GM12874 (cell line): ENCODE results near the gene RNF212.

Experiments used
- TF ChIP-seq, protein P1 (sequence below): IDR thresholded peaks from 2 replicates; pipeline ENCODE4 v1.5.1; 2011; ENCODE audit warnings: low read depth, mild to moderate bottlenecking, control low read depth, low read length, moderate library complexity; ENCODE audit not compliant: insufficient read depth

Gene RNF212

GRCh38 chr4:1047976-1048772 lies 65.2 kb downstream of the RNF212 start:
- TF ChIP-seq, protein P1, sequence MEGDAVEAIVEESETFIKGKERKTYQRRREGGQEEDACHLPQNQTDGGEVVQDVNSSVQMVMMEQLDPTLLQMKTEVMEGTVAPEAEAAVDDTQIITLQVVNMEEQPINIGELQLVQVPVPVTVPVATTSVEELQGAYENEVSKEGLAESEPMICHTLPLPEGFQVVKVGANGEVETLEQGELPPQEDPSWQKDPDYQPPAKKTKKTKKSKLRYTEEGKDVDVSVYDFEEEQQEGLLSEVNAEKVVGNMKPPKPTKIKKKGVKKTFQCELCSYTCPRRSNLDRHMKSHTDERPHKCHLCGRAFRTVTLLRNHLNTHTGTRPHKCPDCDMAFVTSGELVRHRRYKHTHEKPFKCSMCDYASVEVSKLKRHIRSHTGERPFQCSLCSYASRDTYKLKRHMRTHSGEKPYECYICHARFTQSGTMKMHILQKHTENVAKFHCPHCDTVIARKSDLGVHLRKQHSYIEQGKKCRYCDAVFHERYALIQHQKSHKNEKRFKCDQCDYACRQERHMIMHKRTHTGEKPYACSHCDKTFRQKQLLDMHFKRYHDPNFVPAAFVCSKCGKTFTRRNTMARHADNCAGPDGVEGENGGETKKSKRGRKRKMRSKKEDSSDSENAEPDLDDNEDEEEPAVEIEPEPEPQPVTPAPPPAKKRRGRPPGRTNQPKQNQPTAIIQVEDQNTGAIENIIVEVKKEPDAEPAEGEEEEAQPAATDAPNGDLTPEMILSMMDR: no peak

DNA sequence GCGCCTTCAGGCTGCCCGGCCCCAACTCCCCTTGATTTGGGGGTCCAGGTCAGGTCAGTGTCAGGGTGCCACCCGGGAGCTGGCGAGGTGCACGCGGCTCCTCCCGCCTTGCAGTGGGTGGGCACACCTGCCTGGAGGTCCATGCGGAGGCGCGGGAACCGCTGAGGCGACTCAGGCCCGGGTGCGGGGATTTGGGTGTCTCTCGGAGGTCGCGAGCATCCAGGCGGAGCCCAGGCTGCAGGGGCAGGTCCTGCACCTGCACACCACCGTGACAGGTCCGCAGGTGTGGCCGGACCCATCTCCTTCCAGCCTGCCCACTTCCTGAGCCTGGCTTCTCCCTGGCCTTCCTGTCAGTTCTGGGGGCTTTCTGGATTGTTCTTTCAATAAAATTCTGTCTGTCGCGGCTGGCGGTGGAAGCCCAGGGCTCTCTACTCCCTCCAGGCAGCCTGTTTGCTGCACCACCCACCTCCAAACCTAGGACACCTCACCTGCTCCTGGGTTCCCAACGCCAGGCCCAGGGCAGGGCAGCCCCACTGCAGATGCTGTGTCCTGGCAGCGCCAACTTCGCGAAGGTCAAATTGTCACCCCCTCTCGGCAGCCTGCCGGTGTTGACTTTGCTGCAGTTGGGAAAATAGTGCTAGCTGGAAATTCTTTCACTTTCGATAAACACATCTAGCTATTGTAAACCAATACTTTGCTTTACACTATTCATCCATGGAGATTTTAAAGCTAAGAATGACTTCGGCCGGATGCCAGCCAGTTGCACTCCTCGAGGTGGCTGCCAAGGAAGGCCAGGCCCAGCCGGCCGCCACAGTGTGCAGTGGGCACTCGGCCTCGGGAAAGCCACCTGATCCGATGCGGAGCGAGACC lies 66.0 kb downstream of the RNF212 start:
- TF ChIP-seq, protein P1: no peak

DNA sequence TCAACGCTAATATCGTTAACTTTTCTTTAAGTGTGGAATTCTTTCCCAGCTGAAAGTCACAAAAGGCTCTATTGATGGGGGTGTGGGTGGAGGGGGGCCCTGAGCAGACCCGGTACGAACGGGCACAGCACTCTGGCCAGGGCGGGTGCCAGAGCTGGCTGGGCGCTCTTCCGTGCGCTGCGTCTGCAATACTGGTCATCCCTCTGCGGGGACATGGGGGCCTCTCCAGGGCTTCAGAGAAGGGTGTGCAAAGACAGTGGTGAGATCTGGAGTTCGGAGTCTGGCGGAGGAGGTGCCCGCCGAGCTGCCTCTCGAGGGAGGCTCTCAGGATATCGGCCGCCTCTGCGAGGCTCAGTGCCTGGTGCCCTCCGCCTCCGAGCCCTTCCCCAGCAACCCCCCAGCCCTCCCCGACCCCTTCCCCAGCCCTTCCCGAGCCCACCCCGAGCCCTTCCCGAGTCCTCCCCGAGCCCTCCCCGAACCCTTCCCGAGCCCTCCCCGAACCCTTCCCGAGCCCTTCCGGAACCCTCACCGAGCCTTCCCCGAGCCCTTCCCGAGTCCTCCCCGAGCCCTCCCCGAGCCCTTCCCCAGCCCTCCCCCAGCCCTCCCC lies 67.7 kb downstream of the RNF212 start:
- TF ChIP-seq, protein P1: no peak

DNA sequence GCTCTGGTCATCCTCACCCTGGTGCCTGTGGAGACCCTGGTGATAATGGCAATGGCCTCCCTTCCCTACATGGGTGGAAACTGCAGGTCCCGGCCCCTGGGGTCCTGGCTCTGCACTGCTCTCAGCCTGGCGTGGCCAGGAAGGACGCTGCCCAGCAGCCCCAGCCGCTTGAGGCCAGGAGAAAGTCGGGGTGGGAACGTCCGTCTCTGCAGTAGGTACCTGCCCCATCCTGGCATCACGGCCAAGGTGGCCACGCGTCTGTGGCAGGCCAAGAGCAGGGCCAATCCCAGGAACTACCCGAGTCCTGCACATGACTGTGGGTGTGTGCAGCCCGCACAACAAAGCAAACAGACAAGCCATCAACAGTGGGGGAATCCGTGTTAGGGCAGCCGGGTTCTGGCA lies 68.2 kb downstream of the RNF212 start:
- TF ChIP-seq, protein P1: no peak

DNA sequence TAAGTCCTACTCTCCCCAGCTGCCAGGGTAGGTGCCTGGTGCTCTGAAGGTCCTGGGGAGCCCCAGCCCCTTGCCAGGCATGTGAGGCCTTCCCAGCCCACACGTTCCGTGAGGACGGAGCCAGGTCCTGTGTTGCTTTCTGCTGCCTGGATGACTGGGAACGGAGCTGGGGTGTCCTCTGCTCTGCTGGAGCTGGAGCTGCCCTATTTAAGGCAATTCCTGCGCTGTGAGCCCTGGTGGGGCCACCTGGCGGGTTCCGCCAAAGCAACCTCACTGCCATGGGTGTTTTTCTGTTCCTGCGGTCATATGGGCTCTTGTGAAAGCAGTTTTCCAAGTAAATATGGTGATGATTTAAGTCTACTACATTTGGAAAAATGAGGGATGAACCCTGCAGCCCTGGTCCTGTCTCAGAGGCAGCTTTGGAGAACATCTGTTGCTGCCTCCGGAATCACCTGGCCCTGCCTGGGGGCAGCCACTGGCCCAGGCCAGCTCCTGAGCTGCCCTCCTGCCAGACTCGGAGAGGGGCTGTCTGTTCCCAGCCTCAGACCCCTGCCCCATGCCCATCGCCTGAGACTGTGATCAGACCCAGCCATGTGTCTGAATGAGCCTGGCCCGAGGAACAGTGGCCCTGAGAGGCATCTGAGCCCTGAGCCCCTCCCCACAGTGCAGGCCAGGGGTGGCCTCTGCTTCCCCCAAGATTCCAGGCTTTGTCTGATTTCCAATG lies 68.7 kb downstream of the RNF212 start:
- TF ChIP-seq, protein P1: no peak

DNA sequence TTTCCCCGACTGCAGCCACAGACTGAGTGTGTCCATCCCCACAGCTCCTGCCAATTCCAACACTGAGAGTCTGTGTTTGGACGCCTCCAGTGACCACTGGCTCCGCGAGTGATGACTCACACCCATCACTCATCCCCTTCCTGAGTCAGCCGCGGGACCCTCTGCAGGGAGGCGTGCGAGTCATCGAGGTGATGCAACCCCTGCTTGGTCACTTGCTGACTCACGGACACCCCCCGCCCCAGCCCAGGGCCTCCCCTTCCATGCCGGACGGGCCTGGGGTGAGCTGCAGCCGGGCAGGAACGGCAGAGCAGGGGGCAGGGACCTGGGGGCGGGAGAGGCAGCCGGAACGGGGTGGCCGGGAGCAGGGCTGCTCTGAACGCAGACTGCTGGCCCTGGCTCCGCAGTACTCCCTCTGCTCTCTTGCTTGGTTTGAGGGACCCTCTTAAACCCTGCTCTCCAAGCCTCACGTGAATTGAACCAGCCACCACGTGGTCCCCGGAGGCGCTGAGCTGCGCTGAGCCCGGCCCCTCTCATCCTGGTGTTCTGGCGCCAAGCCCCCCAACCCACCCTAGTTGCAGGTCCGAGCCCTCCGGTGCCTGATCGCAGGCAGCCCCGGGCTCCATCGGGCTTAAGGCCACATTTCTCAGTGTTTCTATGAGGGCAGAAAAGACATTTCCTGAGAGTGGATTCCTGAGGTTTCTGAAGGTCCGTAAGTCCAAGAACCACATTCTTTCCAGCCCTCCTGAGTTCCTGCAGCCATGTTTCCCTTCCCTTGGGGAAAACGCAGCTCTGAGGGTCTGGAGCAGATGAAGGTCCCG lies 69.5 kb downstream of the RNF212 start:
- TF ChIP-seq, protein P1: no peak
